HG03135 (cell line): ENCODE results near the gene ATP6V0C.
"Not testable (repeated sequence)": the region's sequence is repeated elsewhere in the genome, so short reads cannot be mapped to it uniquely, and the experiment has no call there.

ENCODE experiments used
- ATAC-seq: cut with Tn5 transposase; IDR thresholded peaks from one replicate; pipeline ENCODE4 v1.9.1; 2021; ENCODE audit warnings: mild to moderate bottlenecking, moderate library complexity; ENCODE audit not compliant: unreplicated experiment

The ATP6V0C gene

DNA sequence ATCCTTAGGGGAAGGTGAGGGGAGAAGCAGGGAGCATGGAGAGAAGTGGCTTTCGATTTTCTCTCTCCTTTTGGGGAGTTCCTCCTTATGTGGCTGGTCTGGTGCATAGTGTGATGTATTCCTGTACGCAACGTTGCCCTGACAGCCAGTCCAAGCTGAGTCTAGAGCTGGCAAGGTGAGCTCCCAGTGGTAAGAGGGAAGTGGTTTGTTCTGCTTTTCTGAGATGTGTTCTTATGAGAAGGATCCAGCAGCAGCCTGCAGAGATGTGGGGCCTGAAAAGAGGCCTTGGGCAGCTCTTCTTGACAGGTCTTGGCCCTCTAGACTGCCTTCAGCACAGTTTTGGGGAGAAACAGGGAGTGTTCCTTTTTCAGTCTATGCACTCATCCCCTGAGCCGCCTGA is 27.2 kb downstream of the ATP6V0C start:
- not testable (repeated sequence) for ATAC-seq

DNA sequence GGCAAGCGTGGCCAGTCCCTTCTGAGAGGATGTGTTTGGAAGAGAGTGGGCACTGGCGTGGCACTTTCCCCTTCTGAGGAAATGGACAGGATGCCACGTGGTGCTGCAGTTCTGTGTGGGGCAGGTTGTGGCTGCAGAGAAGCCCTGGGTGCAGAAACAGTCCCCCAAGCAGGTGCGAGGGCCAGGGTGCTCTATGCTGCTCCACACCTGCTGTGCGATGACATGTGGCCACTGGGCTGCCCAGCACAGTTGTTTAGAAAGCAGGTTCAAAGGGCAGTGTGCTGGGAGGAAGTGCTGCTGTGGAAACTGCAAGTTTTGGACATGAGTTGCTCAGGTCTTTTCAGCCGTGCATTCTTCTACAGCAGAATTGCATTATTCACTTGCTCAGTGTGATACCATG is 27.7 kb downstream of the ATP6V0C start:
- not testable (repeated sequence) for ATAC-seq

GRCh38 chr16:2543771-2544170 is 30.0 kb downstream of the ATP6V0C start:
- not testable (repeated sequence) for ATAC-seq

DNA sequence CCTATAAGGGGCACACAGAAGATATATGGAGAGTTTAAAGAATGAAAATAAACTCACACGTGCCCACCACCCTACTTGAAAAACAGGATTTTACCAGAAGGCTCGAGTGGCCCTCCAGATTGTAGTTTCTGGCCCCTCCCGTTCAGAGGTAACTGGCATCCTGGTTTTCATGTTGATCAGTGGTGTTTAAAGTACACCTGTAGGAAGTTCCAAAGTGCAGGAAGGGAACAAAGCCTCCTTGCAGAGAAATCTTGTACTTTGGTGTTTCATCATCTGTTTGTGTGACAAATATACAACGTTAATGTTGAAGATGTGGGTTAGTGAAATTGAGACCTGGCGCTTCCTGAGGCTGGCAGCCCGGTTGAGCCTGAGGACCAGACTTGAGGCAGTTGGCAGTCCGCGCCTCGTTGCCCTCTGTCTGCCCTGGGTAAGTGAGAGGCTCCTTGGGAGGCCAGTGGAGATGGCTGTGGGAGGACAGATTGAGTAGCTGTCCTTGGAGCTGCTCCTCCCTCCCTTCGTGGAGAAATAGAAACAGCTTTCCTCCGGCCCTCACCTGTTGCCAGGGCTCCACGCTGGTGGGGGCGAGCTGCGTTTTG is 36.6 kb downstream of the ATP6V0C start:
- not testable (repeated sequence) for ATAC-seq

- not testable (repeated sequence) for ATAC-seq
Observed at GRCh38 chr16:2551420-2551889, 37.7 kb downstream of the ATP6V0C start.

DNA sequence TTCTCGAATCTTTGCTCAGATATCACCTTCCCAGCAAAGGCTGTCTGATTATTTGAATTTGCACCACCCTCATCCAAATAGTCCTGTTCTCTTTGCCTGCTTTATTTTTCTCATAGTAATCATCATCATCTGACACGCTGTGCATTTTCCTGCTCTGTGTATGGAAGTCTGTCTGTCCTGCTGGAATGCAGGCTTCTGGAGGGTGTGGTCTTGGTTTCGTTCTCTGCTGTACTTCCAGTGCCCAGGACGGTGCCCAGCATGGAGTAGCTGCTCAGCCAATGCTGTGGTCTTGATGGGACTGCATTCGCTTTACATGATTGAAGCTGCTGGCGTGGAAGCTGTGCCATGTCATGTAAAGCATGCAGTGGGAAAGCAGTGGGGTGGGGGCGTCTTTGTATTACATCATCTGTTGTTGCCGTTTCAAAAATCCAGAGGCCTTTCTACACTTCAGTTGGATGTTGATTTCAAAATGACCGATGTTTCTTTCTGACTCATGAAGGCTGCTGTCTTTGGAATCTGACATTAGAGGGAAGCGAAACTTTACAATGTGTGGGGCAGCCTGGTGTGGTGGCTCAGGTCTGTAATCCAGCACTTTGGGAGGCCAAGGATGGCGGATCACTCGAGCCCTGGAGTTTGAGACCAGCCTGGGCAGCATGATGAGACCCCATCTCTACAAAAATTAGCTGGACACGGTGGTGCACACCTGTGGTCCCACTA is 41.1 kb downstream of the ATP6V0C start:
- not testable (repeated sequence) for ATAC-seq

GRCh38 chr16:2557150-2557549 is 43.4 kb downstream of the ATP6V0C start:
- not testable (repeated sequence) for ATAC-seq

GRCh38 chr16:2560131-2560797 is 46.5 kb downstream of the ATP6V0C start:
- ATAC-seq: peak; percentile 61

- ATAC-seq: peak; percentile 53
Observed at GRCh38 chr16:2560798-2561133, 47.0 kb downstream of the ATP6V0C start.

GRCh38 chr16:2567506-2567905 is 53.8 kb downstream of the ATP6V0C start:
- ATAC-seq: not testable (repeated sequence)

GRCh38 chr16:2568573-2568972 is 54.8 kb downstream of the ATP6V0C start:
- not testable (repeated sequence) for ATAC-seq
